ENCODE measurements around the gene PCDHA1. TPM values are rescaled to one million over a fixed set of nuclear protein-coding genes. Genes with fewer than 3 reads are reported as not detected.
A peak's percentile ranks its signal among the peaks of the same experiment; 100 is the strongest.

PCDHA1 gene
- total RNA-seq, 1 donor from 2014 or later: not detected

- no peaks in the 10 kb centered on the region for H3K9me3 Mint-ChIP-seq (ENCODE audit: low read depth)
- H3K36me3 Mint-ChIP-seq (ENCODE audit: low read depth): no peaks in the 10 kb centered on the region
- no peaks in the 10 kb centered on the region for H3K4me1 Mint-ChIP-seq (ENCODE audit: low read depth)
- no peak overlapping the region for H3K27ac Mint-ChIP-seq (ENCODE audit: unreplicated experiment)
- TF ChIP-seq, protein P1, sequence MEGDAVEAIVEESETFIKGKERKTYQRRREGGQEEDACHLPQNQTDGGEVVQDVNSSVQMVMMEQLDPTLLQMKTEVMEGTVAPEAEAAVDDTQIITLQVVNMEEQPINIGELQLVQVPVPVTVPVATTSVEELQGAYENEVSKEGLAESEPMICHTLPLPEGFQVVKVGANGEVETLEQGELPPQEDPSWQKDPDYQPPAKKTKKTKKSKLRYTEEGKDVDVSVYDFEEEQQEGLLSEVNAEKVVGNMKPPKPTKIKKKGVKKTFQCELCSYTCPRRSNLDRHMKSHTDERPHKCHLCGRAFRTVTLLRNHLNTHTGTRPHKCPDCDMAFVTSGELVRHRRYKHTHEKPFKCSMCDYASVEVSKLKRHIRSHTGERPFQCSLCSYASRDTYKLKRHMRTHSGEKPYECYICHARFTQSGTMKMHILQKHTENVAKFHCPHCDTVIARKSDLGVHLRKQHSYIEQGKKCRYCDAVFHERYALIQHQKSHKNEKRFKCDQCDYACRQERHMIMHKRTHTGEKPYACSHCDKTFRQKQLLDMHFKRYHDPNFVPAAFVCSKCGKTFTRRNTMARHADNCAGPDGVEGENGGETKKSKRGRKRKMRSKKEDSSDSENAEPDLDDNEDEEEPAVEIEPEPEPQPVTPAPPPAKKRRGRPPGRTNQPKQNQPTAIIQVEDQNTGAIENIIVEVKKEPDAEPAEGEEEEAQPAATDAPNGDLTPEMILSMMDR (IDR thresholded peaks at IDR 0.05): peak; percentile 27
- no peak for DNase-seq (ENCODE audit: low spot score)
- no peak overlapping the region for H3K4me3 Mint-ChIP-seq (ENCODE audit: unreplicated experiment)
- H3K27me3 Mint-ChIP-seq (ENCODE audit: low read depth): peaks cover 3% of the 10 kb centered on the region
Observed at GRCh38 chr5:141032626-141033025, 246.7 kb downstream of the PCDHA1 start.

DNA sequence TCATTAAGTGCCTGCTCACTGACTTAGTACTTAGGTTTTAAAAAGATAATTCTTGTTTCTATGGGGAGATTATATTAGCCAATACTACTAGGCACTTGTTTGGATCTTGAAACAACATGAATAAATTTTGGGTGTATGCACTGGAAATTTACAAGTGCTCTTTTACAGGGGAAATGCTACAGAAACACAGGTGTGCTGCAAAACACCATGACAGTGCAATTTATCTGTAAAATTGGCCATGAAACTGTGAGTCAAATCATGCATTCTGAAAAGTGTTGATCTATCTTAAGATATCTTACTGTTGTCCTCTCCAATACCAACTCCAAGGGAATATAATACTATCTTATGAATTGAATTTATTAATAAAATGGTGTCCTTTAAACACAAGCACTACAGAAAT is 253.1 kb downstream of the PCDHA1 start:
- Mint-ChIP-seq H3K36me3 (ENCODE audit: low read depth) (no peaks in the 10 kb centered on the region), H3K27me3 (ENCODE audit: low read depth) (peaks cover 5% of the 10 kb centered on the region), H3K27ac (ENCODE audit: unreplicated experiment) (no peak overlapping the region), H3K9me3 (ENCODE audit: low read depth) (no peaks in the 10 kb centered on the region), H3K4me1 (ENCODE audit: low read depth) (no peaks in the 10 kb centered on the region), H3K4me3 (ENCODE audit: unreplicated experiment) (no peak overlapping the region)
- TF ChIP-seq, protein P1 (IDR thresholded peaks at IDR 0.05): no peak
- DNase-seq (ENCODE audit: low spot score): no peak

DNA sequence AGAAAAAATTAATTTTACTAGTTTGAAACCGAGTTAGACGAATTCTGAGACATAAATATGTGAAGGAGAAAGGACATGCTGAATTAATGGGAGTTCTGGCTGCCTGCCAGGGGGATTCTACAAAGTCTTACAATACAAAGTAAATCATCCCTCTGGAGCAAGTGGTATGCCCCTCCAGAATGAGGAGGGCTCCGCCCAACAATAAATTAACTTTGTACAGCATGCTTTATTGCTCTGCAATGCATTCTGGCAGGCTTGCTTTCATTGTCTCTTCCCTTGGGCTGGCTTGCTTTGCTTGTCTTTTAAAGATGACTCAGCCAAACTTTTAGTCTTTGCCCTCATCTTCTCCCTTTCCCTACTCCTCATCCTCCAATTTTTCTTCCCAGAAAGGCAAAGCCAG is 253.6 kb downstream of the PCDHA1 start:
- TF ChIP-seq, protein P1 (IDR thresholded peaks at IDR 0.05): no peak
- no peak for DNase-seq (ENCODE audit: low spot score)
- Mint-ChIP-seq H3K27ac (ENCODE audit: unreplicated experiment) (no peak overlapping the region), H3K9me3 (ENCODE audit: low read depth) (no peaks in the 10 kb centered on the region), H3K36me3 (ENCODE audit: low read depth) (no peaks in the 10 kb centered on the region), H3K27me3 (ENCODE audit: low read depth) (peaks cover 9% of the 10 kb centered on the region), H3K4me3 (ENCODE audit: unreplicated experiment) (no peak overlapping the region), H3K4me1 (ENCODE audit: low read depth) (no peaks in the 10 kb centered on the region)

GRCh38 chr5:141040093-141040770 is 254.3 kb downstream of the PCDHA1 start:
- TF ChIP-seq, protein P1 (IDR thresholded peaks at IDR 0.05): peak; percentile 97
- H3K27me3 Mint-ChIP-seq (ENCODE audit: low read depth): peaks cover 11% of the 10 kb centered on the region
- no peaks in the 10 kb centered on the region for H3K4me1 Mint-ChIP-seq (ENCODE audit: low read depth)
- H3K4me3 Mint-ChIP-seq (ENCODE audit: unreplicated experiment): no peak overlapping the region
- H3K9me3 Mint-ChIP-seq (ENCODE audit: low read depth): no peaks in the 10 kb centered on the region
- DNase-seq (ENCODE audit: low spot score): no peak
- H3K27ac Mint-ChIP-seq (ENCODE audit: unreplicated experiment): no peak overlapping the region
- H3K36me3 Mint-ChIP-seq (ENCODE audit: low read depth): no peaks in the 10 kb centered on the region

DNA sequence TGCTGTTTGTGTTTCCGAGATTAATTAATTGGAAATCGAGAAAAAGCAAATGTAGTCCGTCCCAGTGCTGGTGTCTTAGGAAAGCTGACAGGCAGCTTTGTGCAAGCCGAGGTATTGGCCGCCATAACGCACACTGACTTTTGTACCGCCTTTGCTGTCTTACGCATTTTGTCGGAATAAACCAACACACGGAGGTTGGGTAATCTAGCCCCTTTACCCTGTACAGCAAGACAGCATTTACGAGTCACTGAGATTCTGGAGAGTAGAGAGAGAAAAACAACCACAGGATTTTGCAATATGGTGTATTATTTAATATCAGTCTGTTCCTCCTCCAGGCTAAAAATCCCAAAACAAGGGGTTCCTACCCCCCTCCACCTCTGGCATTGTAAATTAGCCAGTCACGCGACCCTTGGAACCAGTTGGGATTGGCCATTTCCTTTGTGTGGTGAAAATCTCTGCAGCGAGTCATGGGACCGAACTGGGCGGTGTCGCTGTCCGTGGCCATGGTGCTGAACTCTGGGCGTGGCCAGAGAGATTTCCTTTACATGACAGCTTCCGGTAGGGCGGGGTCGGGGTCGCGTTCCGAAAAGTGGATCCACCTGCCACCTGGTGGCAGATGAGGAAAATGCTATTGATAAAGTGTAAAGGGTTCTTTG is 255.0 kb downstream of the PCDHA1 start:
- Mint-ChIP-seq H3K27ac (ENCODE audit: unreplicated experiment) (no peak overlapping the region), H3K9me3 (ENCODE audit: low read depth) (no peaks in the 10 kb centered on the region), H3K4me3 (ENCODE audit: unreplicated experiment) (no peak overlapping the region), H3K4me1 (ENCODE audit: low read depth) (no peaks in the 10 kb centered on the region), H3K36me3 (ENCODE audit: low read depth) (no peaks in the 10 kb centered on the region), H3K27me3 (ENCODE audit: low read depth) (peaks cover 14% of the 10 kb centered on the region)
- peak; percentile 97 for DNase-seq (ENCODE audit: low spot score)
- TF ChIP-seq, protein P1 (IDR thresholded peaks at IDR 0.05): peak; percentile 87
